NCI-H2107 treated with DMSO at 0.1 percent for 48 hours (cell line): Measurements from ENCODE around the gene RNF20.
"Not testable (repeated sequence)": the region's sequence is repeated elsewhere in the genome, so short reads cannot be mapped to it uniquely, and the experiment has no call there.

ENCODE experiments used
- DNase-seq: peaks from one replicate; lab custom pipeline; 2025; ENCODE audit not compliant: unreplicated experiment; lab: John Stamatoyannopoulos, UW

Gene RNF20

DNA sequence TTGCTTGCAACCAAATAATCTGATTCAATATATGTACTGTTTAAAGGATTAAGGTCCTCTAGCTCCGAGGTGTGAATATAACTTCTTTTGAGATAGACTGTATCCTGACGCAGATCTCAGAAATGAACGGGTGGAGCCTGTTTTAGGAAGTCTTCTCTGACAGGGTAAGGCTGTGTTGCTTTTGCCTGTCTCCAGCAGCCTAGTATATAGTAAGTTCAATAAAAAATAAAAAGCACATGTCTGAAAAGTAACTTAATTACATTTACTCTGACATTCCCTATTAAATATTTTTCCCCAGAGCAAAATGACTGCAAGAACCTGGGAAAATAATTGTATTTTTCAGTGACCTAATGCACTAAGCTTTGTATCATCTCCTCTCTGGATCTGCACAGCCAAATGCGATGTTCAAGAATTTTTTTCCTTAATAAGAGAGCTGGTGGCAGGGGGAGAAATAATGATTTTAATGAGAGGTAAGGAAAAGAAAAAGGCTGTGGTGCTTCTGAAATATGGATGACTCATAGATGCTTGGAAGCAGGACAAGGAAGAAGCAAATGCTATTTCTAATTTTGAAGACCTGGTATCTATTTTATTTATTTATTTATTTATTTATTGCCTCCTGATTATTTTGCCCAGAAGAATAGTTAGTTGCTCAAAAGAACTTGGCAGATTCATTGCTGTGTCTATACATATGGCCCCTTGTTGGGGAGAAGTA, 53.8 kb downstream of the RNF20 start:
- DNase-seq, result no peak

DNA sequence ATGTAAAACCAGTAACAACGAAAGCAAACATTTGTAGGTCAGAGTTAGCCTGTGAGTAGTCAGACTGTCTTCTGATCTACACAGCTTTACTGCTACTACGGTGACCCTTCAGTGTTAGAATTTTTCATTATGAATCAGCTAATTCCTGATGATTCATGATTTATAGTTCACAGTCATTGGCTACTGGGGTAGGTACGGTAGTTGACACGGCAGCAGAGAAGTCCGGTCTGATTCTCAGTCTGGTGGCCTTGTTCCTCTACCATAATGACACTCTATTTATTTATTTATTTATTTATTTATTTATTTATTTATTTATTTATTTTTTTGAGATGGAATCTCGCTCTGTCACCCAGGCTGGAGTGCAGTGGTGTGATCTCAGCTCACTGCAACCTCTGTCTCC, 56.4 kb downstream of the RNF20 start:
- DNase-seq, result not testable (repeated sequence)

DNA sequence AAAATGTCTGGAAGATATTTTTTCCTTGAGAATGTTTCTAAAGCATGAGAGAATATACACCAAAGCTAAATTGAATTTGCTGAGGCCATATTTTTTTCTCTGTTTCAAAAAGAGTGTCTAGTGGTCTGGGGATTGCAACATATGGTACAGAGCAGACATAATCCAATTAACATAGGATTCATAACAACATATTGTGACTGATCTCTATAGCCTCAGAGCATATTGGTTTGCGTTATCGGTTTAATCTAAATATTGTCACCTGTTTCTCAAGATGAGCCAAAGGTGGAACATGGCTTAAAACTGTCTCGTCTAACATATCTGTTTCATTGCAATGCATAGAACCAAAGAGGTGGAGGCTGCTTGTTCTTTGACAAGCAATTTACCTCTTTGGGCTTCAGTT, 57.2 kb downstream of the RNF20 start:
- no peak for DNase-seq

GRCh38 chr9:101591787-101592446, 58.3 kb downstream of the RNF20 start:
- DNase-seq, result no peak

DNA sequence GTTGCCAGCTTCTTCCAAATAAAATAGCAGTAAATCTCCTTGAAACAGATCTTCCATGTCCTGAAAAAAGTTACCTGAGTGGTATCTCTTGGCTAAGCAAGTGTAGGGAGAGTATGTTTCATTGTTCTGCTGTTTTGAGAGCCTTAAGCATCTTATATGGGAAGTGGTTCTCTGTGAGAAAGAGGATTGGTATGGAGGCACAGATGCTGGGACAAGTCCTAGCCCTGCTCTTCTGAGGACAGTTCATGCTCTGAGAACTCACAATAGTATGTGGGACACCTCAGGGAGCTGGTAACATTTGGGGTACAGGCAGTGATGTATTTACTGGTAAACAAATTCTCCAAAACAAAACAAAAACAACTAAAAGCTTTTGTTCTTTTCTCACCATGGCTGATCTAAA, 59.1 kb downstream of the RNF20 start:
- no peak for DNase-seq

DNA sequence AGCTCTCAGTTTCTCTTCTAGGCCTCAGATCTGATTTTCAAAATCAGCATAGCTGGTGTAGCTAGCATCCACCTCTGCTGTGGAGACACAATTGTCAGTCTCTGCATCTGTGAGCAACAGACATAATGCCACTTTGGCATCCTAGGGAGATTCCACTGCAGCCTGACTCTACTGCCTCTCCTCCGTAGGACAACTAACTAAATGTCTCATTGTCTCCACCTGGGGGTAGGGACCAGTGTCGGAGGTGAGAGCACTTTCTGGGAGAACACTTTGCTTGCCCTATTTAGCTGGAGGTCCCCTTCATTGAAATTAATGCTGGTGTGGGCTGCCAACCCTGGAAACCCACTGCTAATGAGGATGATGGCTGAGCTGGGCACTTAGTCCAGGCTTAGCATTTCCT, 59.7 kb downstream of the RNF20 start:
- DNase-seq, result no peak

DNA sequence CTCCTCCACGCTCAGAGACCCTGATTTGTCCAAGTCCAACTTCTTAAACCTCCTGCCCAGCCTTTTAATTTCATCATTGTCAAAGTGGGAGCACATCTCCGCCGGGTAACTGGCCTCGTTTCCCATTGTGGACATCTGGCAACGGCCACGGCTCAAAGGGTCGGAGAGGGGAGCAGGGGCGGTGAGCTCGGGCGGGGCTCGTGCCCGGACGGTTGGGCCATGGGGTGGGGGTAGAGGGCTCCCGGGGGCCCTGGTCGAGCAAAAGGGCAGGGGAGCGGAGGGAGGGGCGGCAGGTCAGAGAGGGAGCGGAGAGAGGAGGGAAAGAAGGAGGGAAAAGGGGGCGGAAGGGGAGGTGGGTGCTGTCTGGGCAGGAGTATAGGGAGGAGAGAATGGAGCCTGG, 61.1 kb downstream of the RNF20 start, which contains the start of gene PPP3R2:
PPP3R2 (minus strand) TSS at position 174 of the 400 bp plus-strand sequence; CDS start at position 126, 48 bp downstream.
- DNase-seq, result no peak

DNA sequence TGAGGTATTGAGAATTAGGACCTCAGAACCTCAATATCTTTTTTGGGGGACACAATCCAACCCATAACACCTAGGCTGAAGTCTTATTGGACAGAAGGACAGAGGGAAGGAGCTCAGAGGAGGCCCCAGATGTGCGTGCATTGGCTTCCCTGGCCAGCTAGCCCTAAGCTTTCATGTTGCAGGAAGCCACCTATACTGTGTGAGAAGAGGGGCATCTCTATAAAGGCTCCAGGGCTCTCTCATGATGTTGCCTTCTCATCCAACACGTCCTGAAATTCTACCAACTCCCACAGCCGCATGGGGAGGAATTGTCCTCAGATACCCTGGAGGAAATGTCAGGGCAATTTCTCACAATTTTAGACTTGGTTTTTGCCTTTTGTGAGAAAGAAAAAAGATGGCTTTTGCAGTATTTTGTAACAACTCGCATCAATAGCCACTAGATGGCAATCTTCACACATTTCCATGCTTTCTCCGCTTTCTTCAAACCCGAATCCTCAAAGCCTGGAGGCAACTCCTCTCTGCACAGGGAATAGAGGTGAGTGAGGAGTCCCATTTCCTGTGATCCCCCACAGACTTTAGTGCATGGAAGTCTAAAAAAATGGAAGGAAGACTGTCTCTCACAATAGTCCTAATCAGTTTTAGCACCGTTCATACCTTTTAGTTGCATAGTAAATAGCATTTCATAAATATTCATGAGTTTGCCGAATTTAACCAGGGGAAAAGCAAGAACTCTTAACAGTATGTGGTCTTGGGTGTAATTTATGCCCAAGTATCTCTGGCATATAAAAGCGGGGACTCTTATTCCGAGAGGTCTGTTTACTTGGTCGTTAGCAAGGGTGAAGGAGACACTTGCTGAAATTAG, 68.5 kb downstream of the RNF20 start:
- DNase-seq, result peak; percentile 65

DNA sequence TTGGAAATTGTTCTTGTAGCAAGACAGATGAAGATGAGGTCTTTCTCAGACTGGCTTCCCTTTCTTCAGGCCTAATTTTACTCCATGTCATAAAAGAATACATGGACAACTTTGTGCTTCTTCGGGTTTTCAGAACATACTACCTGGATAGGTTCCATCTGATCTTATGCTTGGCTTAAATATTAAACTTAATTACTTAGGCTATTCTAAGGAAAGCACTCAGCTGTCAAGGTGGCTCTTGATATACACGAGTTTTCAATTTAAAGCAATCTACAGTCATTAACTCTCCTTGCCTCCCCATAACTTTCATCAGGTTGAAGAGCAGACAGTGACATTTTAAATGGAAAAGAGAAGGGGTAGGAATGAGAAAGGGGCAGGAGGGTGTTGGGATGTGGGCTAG, 70.6 kb downstream of the RNF20 start:
- no peak for DNase-seq

DNA sequence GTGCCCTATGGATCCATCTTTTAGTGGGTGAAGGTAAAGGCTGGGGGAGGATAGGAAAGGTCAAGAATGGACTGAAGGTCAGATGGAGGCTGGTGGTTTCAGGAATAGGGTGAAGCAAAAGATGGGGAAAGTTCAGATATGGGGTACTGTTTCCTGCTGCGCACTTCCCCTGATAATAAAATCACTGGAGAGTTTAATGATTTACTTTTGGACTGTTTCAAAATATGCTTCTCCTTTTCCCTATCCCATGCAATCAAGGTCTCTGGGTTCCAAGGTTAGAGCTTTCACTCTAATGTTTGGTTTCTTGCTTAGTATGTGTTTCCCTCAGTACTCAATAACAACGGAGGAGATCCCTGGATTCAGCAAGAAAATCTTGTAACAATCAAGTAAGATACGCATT, 71.9 kb downstream of the RNF20 start:
- no peak for DNase-seq
